GM19324 (cell line): ENCODE results near the gene HORMAD2.
"Not testable (repeated sequence)": the region's sequence is repeated elsewhere in the genome, so short reads cannot be mapped to it uniquely, and the experiment has no call there.

ENCODE experiments used
- ATAC-seq: cut with Tn5 transposase; IDR thresholded peaks from one replicate; pipeline ENCODE4 v1.9.1; 2021; ENCODE audit warnings: mild to moderate bottlenecking, moderate library complexity; ENCODE audit not compliant: unreplicated experiment, low FRiP score

Gene HORMAD2

GRCh38 chr22:30097861-30098260 is 17.6 kb downstream of the HORMAD2 start:
- ATAC-seq = no peak

DNA sequence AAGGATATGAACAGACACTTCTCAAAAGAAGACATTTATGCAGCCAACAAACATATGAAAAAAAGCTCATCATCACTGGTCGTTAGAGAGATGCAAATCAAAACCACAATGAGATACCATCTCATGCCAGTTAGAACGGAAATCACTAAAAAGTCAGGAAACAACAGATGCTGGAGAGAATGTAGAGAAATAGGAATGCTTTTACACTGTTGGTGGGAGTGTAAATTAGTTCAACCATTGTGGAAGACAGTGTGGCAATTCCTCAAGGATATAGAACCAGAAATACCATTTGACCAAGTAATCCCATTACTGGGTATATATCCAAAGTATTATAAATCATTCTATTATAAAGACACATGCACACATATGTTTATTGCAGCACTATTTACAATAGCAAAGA is 20.5 kb downstream of the HORMAD2 start:
- not testable (repeated sequence) for ATAC-seq

DNA sequence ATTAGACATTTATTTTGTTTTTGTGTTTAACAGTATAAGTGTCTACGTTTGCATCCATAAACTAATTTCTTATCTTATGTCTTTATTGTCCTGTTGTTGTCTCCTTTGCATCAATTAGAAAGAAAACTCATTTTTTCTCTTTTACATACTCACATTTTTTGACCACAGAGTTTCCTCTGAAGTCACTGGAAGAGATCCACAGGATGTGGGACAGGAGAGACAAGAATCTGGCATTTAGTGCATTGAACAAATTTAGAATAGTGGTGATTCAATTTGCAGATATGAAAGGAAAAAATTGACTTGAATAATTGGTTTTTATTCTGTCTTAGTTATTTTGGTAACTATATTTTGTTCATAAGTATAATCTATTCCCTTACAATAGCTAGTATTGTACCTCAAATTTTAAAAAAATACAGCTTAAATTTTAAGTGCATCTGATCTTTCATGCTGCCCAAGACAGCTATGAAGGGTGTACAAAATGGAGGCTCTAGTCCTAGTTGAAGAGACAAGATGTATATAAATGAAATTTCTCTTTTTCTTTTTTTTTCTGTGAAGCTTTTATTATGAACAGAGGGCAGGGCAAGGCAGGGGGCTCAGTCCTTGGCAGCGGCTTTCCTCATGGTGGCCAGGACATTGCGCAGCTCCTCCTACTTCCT is 24.4 kb downstream of the HORMAD2 start:
- ATAC-seq = no peak

GRCh38 chr22:30105483-30105882 is 25.2 kb downstream of the HORMAD2 start:
- no peak for ATAC-seq

- ATAC-seq = no peak
These were observed 33.2 kb downstream of the HORMAD2 start for GRCh38 chr22:30113494-30113893.

GRCh38 chr22:30114361-30114760 is 34.1 kb downstream of the HORMAD2 start:
- ATAC-seq = no peak

GRCh38 chr22:30115705-30116104 is 35.4 kb downstream of the HORMAD2 start:
- no peak for ATAC-seq

- ATAC-seq = no peak
These were observed 36.3 kb downstream of the HORMAD2 start for GRCh38 chr22:30116362-30117117.

DNA sequence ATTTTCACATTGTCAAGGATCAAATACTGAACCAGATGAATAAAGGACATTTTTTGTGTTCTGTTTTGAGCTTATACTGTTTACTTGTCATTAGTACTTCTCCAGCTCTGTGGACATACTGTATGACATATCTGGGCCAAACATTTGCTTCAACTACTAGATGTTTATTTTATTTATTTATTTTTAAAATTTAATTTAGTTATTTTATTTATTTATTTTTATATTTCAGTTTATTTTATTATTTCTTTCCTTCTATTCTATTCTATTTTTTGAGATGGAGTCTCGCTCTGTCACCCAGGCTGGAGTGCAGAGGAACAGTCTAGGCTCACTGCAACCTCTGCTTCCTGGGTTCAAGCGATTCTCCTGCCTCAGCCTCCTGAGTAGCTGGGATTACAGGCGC is 37.0 kb downstream of the HORMAD2 start:
- ATAC-seq = no peak

- ATAC-seq = no peak
These were observed 38.0 kb downstream of the HORMAD2 start for GRCh38 chr22:30118291-30118690.

DNA sequence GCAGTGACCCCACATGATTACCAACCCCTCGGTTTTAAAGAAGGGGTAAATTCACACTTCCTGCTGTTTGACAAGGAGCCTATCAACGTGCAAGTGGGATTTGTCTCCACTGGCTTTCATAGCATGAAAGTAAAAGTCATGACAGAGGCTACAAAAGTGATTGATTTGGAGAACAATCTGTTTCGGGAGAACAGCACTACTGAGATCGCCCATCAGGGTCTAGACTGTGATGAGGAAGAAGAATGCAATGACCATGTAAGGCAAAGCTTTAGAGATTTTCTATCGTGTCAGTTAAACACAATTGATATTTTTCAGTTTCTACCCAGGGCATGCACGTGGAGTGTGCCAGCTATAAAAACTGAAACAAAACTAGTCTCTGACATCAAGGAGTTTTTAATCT is 41.7 kb downstream of the HORMAD2 start:
- no peak for ATAC-seq

DNA sequence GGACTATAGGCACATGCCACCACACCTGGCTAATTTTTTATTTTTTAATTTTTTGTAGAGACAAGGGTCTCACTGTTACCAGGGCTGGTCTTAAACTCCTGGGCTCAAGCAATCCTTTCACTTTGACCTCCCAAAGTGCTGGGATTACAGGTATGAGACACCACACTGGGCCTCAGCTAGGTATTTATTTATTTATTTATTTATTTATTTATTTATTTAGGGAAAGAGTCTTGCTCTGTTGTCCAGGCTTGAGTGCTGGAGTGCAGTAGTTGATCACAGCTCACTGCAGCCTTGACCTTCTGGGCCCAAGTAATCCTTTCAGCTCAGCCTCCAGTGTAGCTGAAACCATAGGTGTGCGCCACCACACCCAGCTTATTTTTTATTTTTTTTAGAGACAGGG is 43.2 kb downstream of the HORMAD2 start:
- ATAC-seq = no peak

DNA sequence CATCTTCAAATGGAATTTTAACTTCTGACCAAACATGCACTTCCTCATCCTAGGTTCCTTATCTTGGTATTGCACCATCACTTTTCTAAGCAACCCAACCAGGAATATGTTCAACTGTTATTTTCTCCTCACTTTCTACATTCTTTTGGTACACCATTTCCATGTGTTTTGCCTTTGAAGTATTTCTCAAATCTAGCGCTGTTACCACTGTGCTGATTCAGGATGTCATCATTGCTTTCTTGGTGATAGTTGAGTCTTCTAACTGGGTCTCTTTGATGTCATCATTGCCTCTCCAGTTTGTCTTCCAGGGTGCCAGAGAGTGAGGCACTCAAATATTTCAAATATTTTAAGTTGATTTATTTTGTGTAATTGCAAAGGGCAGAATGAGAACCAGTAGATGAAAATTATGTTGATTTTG is 47.5 kb downstream of the HORMAD2 start:
- ATAC-seq = no peak

DNA sequence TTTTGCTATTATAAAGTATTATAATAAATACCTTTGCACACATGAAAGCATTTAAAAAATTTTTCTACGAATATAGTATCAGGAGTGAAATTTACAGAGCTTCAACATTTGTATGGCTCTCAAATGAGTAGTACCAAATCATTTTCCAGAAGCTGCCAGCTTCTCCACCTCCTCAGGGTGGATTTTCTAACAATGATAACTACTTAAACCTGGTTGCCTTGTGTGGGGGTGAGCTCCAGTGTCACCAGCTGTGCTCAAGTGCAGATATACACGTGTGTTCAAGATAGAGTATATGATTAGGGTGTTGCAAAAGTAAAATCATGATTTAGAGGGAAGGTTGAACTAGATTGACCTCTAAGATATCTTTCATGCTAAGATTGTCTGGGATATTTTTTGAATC is 48.2 kb downstream of the HORMAD2 start:
- no peak for ATAC-seq

DNA sequence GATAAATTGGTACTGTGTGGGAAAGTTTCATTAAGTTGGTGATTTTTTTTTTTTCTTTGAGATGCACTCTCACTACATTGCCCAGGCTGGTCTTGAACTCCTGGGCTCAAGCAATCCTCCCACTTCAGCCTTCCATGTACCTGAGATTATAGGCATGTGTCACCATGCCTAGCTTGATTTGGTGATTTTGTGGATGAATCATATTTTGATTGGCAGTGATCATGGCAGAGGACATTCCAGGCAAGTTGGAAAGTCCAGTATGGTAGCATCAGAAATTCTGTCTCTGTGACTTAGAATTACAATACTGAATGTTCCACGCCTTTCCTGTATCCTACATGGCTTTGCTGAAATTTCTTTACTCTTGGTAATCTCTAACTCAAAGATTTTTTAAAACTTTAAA is 49.4 kb downstream of the HORMAD2 start:
- ATAC-seq = no peak

DNA sequence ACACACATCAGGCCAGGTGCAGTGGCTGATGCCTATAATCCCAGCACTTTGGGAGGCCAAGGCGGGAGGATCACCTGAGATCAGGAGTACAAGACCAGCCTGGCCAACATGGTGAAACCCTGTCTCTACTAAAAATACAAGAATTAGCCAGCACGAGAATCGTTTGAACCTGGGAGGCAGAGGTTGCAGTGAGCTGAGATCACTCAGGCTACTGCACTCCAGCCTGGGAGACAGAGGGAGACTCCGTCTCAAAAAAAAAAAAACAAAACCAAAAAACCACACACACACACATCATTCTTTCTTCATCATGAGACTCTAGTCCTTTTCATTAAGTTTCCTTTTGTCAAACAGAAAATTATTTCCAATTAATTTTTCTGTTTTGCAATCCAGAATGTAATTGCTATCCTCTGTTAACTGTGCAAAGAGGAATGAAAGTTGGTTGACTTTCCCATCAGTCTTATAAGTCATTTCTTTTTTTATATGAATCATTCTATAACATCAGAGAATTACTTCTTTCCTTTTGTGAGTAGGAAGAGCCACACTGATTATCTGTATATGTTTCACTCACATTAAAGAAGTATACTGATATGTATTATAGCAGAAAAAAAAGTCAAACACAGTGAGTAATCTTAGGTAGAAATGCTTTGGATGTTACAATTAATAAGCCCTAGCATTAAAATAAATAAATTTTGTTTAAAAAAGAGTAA is 52.2 kb downstream of the HORMAD2 start:
- ATAC-seq = no peak

- ATAC-seq = no peak
These were observed 60.1 kb downstream of the HORMAD2 start for GRCh38 chr22:30140414-30140813.

- no peak for ATAC-seq
These were observed 63.0 kb downstream of the HORMAD2 start for GRCh38 chr22:30143265-30143664.

- ATAC-seq = no peak
These were observed 64.1 kb downstream of the HORMAD2 start for GRCh38 chr22:30144391-30144790.

DNA sequence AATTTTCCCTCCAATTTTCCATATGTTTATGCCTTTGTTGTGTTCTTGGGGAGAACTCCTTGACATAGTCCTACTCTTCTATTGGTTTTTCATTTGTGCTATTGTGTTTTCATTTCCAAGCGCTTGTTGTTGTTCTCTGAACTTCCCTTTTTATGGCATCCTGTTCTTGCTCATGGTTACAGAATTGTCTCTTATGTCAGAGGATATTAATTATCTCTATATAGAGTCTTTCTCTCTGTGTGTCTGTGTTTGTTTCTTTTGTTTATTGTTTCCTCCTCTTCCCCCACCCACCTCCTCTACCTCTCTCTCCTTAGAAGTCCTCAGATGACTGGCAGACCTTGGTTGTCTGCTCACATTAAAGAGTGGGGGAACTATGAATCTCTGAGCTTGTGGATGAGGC is 69.9 kb downstream of the HORMAD2 start:
- ATAC-seq = no peak

GRCh38 chr22:30158277-30158676 is 78.0 kb downstream of the HORMAD2 start:
- no peak for ATAC-seq
